Inflammatory macrophage (primary cell): ENCODE data around the gene DOK3.
A peak's percentile ranks its signal among the peaks of the same experiment; 100 is the strongest.

ENCODE experiments used
- DNase-seq, 2 donors: peaks; one replicate each; pipeline ENCODE4 v3.0.0-alpha.2; 2020 to 2022
- total RNA-seq, 18 experiments: gene quantifications; one replicate each; lab custom pipeline; 2026; ENCODE audit warnings: mixed read lengths in 6 of 18, inconsistent platforms in 2 of 18; lab: John Stamatoyannopoulos, UW

DOK3 gene
- total RNA-seq: 5.4 to 165 (median 51.0) reads per million in 18 experiments

GRCh38 chr5:177509381-177509951, at the start of gene DOK3:
Gene DOK3, minus strand, starts transcription at chr5:177509826. Its CDS starts 286 bp downstream, at chr5:177509540.
- peak; percentile 72 to 76 for DNase-seq

DNA sequence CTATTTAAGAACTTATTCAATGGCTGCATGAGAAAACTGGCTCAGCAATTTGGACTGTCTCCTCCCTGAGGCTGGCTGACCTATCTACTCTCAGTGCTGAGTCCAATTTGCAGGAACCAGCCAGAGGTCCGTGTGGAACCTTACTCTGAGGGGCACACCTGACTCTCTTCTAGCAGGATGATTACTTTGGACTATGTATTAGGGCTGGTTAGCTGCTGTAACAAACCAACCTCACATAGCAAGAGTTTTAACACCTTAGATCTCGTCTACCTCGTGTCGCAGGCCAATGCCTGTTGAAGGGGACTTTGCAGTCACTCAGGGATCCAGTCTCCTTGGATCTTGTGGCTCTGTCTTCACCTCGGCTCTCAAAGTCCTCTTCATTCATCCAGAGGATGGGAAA, 48.2 kb upstream of the DOK3 start:
- no peak for DNase-seq

DNA sequence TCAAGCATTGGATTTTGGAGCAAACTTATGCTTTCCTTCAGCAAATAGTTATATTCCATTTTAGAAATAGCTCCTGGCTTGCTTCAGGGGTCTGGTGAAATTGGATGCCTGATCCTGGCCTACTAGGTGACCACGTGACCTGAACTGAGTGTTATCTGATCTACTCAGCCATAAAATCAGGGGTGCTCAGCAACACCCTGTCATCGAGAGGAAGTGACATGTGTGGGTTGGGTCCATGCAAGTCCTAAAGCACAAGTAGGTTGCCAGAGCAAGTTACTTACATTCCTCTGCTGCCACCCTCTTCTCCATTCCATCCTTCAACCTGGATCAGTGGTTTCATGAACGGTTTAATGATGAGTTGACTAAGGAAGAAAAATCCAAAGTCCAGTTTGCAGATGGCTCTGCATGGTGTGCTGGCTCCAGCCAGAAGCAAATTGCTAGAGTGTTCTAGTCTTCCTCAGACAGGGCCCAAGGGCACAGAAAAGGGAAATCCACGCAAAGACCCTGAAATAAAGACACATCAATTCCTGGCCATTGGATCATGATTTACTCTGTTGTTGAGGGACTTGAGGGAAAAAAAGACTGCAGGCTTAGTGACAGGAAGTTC, 47.5 kb upstream of the DOK3 start:
- peak; percentile 26 to 38 for DNase-seq

DNA sequence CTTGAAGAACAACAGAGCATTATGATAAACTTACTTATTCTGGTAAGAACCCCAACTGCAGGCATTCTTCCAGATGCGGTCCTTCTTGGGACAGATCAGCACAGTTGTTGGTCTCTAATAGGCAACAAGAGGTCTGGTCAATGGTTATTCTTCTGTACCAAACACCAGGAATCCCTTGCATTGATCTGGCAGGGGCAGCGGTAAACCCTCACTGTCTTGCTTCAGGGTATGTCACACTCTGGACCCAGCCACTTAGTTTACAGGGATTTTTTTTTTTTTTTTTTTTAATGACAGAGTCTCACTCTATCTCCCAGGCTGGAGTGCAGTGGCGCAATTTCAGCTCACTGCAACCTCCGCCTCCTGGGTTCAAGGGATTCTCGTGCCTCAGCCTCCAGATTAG, 46.0 kb upstream of the DOK3 start:
- no peak for DNase-seq

DNA sequence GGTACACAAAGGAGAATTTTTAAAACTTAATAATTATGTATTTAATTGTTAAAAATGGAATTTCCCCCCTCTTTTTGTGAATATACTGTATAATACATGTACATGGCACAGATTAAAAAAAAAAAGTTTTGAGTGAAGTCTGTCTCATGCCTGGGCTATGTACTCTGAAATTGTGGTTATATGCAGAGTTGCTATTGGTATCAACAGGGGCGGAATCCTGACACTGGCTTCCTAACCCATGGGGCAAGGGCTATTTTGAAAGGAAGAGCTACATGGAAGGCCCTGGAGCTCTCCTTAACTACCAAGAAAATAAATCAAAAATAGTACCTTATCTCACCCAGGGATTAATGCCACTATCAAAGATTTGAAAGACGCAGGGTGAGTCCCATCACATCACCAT, 45.6 kb upstream of the DOK3 start:
- no peak for DNase-seq

- peak; percentile 93 to 95 for DNase-seq
Observed at GRCh38 chr5:177554474-177555111, 45.0 kb upstream of the DOK3 start, which contains the start of gene FAM193B. Gene FAM193B, minus strand, starts transcription at chr5:177554563. Its CDS starts 105 bp downstream, at chr5:177554458.

DNA sequence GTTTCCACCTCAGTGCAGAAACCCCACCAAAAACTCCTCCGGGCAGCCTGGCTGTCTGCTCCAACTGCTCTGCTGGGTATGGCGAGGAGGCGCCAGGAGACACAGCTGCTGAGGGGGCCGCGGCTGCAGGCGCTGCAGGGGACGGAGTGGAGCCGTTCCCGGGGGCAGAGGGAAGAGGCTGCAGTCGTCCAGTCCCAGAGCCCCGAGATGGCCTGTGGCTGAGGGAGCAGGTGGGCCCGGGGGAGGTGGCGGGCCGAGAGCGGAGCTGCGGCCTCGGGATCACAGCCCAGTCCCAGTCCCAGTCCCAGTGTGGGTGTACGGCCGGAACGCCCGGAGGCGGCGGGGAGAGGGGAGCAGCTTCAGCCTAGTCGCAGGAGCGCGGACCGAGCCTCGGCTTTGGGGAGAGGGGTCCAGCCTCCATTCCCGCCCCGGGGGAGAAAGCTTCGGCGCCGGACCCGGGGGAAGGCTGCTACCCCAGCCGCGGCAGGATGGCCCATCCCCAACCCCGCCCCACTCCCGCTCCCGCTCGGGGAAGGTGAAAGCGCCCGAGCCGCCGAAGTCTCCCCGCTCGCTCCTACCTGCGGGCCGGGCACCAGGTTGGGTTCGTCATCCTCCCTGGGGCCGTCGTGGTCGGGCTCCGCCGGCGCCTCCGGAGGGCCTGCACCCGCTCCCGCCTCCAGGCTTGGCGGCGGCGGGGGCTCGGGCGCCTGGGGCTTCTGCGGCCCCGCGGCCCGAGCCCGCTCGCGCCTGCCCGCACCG, 44.2 kb upstream of the DOK3 start:
- DNase-seq: peak in 1 of 2 donors; percentile 29

- DNase-seq: no peak
Observed at GRCh38 chr5:177552839-177553455, 43.3 kb upstream of the DOK3 start.

- DNase-seq: no peak
Observed at GRCh38 chr5:177550122-177550521, 40.5 kb upstream of the DOK3 start.

DNA sequence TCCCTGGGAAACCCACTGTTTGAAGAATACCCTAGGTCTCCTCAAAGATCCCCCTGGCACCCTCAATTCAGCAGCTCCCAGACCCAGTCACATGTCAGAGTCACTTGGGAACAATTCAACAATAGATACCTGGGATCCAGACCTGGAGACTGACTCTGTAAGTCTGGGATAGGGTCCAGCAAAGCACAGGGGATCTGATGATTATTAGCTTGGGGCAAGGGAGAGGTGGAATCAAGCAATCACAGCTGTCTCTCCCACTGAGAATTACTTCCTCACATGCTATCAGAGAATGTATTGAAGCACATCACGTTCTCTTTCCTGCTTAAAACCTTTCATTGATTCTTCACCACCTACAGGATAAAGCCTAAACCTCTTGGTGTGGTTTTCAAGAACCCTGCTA, 38.9 kb upstream of the DOK3 start:
- no peak for DNase-seq

DNA sequence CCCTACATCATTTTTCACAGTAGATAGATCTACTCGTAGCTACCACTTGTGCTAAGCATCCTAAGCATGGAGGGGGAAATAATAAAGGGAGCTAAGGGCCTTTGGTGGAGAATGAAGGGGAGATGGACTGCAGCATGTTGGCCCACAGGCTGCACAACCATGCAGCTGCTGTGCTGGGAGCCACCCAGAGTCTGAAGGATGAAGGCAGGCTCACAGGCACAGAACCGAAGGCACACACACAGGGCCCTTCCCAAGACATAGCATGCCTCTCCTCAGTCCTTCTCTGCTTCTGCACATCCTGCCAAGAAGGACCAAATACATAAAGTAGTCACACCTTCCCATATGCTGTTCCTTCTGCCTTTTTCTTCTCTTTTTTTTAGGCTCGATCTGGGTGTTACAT, 38.1 kb upstream of the DOK3 start:
- DNase-seq: no peak

DNA sequence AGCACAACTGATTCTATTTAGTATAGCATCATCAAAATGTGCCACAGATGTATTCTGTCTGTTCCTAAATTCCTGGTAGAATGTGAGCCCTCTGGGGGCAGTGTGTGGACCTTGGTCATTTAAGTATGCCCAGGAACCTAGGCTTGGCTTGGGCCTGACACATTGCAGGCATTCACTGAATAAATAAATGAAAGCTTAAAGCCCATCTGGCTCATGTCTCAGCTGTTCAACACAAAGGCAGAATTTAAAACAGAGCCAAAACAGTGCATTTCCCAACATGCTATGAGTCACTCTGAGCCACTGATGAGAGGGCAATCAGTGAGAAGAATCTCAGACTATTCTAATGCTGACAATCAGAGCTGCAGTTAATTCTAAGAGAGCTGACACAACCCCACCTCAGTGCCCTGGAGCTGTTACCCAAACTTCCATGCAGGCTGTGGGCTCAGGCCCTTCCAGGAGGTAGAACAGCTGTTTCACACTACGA, 36.7 kb upstream of the DOK3 start:
- peak; percentile 75 to 77 for DNase-seq

GRCh38 chr5:177545487-177546257, 36.0 kb upstream of the DOK3 start:
- DNase-seq: peak; percentile 87 to 89

DNA sequence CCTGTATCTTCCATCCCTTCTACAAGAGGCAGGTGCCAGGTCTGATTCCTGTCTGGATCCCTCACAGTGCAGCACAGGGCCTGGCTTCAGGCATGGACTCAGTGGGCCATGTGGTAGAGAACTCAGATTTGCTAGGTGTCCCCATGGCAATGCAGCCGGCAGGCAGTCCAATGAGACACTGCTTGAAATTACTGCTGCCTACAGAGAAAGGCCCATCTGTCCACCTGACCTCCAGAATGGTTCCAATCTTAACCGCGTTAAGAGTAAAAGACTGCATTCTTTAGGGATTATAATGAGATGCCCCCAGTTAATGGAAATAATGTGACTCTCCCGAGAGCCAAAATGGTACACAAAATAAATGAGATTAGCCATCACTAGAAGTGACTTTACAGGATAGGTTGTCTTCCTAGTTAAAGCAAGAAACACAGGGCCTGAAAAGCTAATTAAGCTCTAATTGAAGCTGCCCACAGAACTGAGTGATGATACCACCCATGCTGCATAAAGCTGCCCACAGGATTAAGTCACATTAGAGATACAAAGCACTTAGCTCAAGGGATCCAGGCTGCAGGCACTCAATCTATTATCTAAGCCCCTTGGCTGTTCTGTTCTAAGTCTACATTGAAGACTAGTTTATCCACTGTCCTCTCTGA, 33.3 kb upstream of the DOK3 start:
- DNase-seq: no peak

DNA sequence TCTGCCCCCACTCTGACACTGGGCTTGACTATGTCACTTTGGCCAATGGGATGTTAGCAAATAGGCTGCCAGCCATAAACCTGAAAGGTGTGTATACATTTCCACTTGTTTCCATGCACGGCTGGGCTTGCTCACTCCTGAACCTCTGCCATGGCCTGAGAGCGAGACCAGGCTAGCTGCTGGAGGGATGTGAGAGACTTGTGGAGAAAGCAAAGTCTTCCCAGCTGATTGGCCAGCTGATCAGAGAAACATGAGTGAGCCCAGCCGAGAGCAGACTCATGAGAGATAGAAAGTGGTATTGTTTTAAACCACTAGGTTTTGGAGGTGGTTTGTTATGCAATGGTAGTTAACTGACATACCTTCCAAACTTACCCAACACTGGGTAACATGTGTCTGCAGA, 30.8 kb upstream of the DOK3 start:
- DNase-seq: no peak

DNA sequence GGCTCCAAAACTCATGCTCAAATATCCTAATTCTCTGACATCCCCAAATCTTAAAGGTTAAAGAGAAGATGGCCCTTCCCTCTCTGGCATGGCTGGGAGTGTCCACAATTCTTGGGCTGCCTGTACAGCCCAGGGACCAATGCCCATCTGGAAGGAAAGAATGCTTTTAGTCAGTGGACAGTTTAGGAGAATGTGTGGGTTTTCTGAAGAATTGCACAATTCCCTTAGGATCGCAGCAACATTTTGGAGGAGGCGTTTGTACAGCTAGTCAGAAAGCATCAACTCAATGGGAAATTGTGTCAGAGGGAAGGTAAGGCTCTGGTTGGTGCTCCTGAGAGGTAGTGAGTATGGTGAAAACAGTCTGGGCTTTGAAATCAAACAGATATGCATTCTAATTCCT, 29.8 kb upstream of the DOK3 start:
- DNase-seq: peak; percentile 25 to 35

DNA sequence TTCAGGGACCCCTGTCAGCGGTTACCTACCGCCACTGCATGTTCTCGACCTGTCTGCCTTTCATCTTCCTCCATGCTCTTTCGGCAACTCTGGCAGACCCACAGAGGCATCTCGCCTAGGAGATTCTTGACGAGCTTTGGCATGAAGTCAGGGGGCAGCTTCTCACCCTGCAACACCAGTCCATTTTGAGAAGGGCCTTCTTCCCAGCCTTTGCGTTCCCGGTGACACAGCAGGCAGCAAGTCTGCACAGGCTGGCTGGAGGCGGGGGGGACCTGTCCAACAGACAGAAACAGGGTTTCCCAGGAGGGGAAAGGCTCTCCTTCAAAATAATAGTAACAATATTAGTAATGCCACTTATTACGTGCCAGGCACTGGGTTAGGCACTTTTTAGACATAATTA, 29.2 kb upstream of the DOK3 start:
- DNase-seq: no peak

DNA sequence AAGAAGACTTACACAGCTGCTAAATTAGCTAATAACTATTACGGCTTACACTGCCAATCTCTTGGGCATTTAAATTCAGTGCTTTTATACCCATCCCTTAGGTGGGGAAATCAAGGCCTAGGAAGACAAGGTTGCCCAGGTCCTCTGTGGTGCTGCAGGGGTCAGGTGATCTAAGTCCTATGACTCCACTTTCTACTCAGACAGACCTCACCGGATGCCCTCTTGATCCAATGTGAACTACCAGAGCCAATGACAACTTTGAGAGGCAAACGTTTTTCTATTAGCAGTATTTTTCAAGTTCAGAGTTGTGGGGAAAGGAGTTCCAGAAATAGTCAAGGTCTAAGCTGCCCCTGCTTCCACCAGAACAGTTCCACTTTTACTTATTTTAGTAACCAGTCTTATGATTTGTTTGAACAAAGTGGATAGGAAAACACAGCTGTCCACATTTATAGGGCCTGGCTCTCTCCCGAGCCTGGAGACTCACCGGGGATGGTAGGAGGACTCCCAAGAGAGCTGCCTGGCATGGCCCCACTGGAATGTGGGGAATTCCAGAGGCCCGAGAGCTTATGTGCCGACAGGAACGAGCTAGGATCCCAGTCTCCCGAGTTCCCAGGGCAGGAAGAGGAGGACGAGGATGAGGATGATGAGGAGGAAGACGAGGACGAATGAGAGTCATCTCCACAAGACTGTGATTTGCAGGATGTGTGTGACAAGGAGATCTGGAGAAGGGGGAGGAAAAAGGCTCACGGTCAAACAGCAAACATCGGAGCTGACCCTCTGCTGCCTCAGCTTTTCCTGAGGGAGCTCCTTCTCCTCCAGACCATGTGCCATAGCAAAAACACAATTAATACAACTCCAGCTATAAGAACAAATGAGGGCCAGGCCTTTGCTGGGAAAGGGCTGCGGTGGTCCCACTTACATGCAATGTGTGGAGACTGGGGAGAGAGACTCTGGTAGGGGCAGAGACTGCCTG, 28.0 kb upstream of the DOK3 start:
- DNase-seq: no peak

GRCh38 chr5:177536386-177536785, 26.8 kb upstream of the DOK3 start:
- no peak for DNase-seq

DNA sequence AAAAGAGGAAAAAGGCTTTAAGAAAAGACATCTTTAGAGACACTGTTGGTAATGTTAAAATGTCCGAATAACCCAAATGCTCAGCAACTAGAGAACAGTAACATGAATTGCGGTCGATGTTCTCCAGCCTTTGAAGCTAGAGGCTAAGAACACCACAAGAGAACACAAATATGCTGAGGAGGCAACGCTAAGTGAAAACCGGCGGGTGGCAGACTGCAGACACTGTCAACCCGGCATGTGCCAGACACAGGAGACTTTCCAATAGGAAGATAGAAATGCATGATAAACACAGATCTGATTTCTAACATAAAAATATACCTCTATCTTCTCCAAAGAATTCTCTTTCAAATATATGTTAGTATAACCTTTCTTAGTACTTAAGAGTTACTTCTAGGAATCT, 25.5 kb upstream of the DOK3 start:
- DNase-seq: no peak
